AG09309 (cell line): ENCODE measurements around the gene DESI2.

ENCODE experiments used
- DNase-seq: peaks from one replicate; pipeline ENCODE4 v3.0.0-alpha.2; 2010; ENCODE audit warnings: low read depth
- H3K4me3 ChIP-seq: 2 replicates; pipeline ENCODE4 v1.5.1; 2011; ENCODE audit warnings: mild to moderate bottlenecking, low read depth, low read length, moderate library complexity; ENCODE audit not compliant: control insufficient read depth
- CTCF ChIP-seq: IDR thresholded peaks from 2 replicates; pipeline ENCODE4 v1.5.1; 2011; ENCODE audit warnings: mild to moderate bottlenecking, low read depth, low read length, inconsistent platforms; ENCODE audit not compliant: insufficient read depth, control insufficient read depth; ENCODE audit errors: missing control alignments

DESI2 gene

GRCh38 chr1:244749230-244750016, 96.5 kb downstream of the DESI2 start:
- DNase-seq = no peak
- H3K4me3 ChIP-seq = no peak overlapping the region
- TF ChIP-seq CTCF = no peak

- H3K4me3 ChIP-seq = no peak overlapping the region
- TF ChIP-seq CTCF = no peak
- no peak for DNase-seq
These were observed 98.5 kb downstream of the DESI2 start for GRCh38 chr1:244751271-244751895.

GRCh38 chr1:244755673-244756072, 102.7 kb downstream of the DESI2 start:
- no peak for DNase-seq
- no peak overlapping the region for H3K4me3 ChIP-seq
- no peak for TF ChIP-seq CTCF

GRCh38 chr1:244757091-244757939, 104.4 kb downstream of the DESI2 start:
- DNase-seq = peak; percentile 31
- no peak for TF ChIP-seq CTCF

More at GRCh38 chr1:244757091-244757939, 104.4 kb downstream of the DESI2 start:
- no peak overlapping the region for H3K4me3 ChIP-seq
